Upper lobe of right lung (tissue), 1 donor: ENCODE data around the gene KIT. TPM values are rescaled to one million over a fixed set of nuclear protein-coding genes. Genes with fewer than 3 reads are reported as not detected.

Experiments
- ATAC-seq: fragments of 200-7000 bp; cut with Tn5 transposase; one replicate; pipeline ENCODE4 v1.9.1; 2020; ENCODE audit warnings: mild to moderate bottlenecking, moderate library complexity
- DNase-seq: peaks from one replicate; pipeline ENCODE4 v3.0.0-alpha.2; 2020
- H3K27ac ChIP-seq: fragments of 200-600 bp; one replicate; pipeline ENCODE4 v1.8.0; 2022
- H3K27me3 ChIP-seq: fragments of 200-600 bp; one replicate; pipeline ENCODE4 v1.8.0; 2022; ENCODE audit warnings: mild to moderate bottlenecking
- H3K36me3 ChIP-seq: fragments of 200-600 bp; one replicate; pipeline ENCODE4 v1.8.0; 2022
- H3K4me1 ChIP-seq: fragments of 200-600 bp; one replicate; pipeline ENCODE4 v1.8.0; 2022
- H3K4me3 ChIP-seq: fragments of 200-600 bp; one replicate; pipeline ENCODE4 v1.8.0; 2022; ENCODE audit warnings: mild to moderate bottlenecking
- H3K9me3 ChIP-seq: fragments of 200-600 bp; one replicate; pipeline ENCODE4 v1.8.0; 2022
- intact Hi-C: fragments of 100-400 bp; cut with DNase I; formaldehyde crosslinking; loops from one replicate; pipeline ENCODE4 v1.11.0; 2022
- total RNA-seq: library from RNA; stranded (reverse); fragmentation: NEBNext Ultra II Directional; extraction: Animal tissue kit (Norgen Biotek cat#: 25700); gene quantifications from one replicate; pipeline ENCODE4 v1.2.1, GENCODE V29; 2021
- TF ChIP-seq, protein P1 (sequence below): fragments of 200-600 bp; IDR thresholded peaks from one replicate; pipeline ENCODE4 v1.8.0; 2022; ENCODE audit warnings: antibody characterized with exemption
- donor health status: DM: no; HTN: yes; CAD: no; lungs with severe emphysema.

Gene KIT
- total RNA-seq, 1 donor from 2014 or later: 33.3 TPM

GRCh38 chr4:54746218-54746617 lies 88.5 kb downstream of the KIT start:
- H3K4me1 ChIP-seq: no peaks in the 10 kb centered on the region
- intact Hi-C loops: no loop called here

GRCh38 chr4:54750341-54750740 lies 92.6 kb downstream of the KIT start:
- H3K27me3 ChIP-seq: no peaks in the 10 kb centered on the region
- intact Hi-C loops: no loop called here
- TF ChIP-seq, protein P1, sequence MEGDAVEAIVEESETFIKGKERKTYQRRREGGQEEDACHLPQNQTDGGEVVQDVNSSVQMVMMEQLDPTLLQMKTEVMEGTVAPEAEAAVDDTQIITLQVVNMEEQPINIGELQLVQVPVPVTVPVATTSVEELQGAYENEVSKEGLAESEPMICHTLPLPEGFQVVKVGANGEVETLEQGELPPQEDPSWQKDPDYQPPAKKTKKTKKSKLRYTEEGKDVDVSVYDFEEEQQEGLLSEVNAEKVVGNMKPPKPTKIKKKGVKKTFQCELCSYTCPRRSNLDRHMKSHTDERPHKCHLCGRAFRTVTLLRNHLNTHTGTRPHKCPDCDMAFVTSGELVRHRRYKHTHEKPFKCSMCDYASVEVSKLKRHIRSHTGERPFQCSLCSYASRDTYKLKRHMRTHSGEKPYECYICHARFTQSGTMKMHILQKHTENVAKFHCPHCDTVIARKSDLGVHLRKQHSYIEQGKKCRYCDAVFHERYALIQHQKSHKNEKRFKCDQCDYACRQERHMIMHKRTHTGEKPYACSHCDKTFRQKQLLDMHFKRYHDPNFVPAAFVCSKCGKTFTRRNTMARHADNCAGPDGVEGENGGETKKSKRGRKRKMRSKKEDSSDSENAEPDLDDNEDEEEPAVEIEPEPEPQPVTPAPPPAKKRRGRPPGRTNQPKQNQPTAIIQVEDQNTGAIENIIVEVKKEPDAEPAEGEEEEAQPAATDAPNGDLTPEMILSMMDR: no peak

More at GRCh38 chr4:54746218-54746617, 88.5 kb downstream of the KIT start:
- H3K9me3 ChIP-seq: no peaks in the 10 kb centered on the region
- H3K27ac ChIP-seq: no peak overlapping the region
- no peak overlapping the region for H3K4me3 ChIP-seq
- ATAC-seq (no peak), DNase-seq (no peak)
- TF ChIP-seq, protein P1: no peak
- H3K36me3 ChIP-seq: no peaks in the 10 kb centered on the region
- H3K27me3 ChIP-seq: no peaks in the 10 kb centered on the region

GRCh38 chr4:54754394-54754793 lies 96.6 kb downstream of the KIT start:
- H3K4me1 ChIP-seq: no peaks in the 10 kb centered on the region
- intact Hi-C loops: no loop called here
- DNase-seq (no peak), ATAC-seq (no peak)
- H3K9me3 ChIP-seq: no peaks in the 10 kb centered on the region
- H3K27me3 ChIP-seq: no peaks in the 10 kb centered on the region
- H3K36me3 ChIP-seq: no peaks in the 10 kb centered on the region
- H3K27ac ChIP-seq: no peak overlapping the region
- TF ChIP-seq, protein P1: no peak
- no peak overlapping the region for H3K4me3 ChIP-seq

More at GRCh38 chr4:54750341-54750740, 92.6 kb downstream of the KIT start:
- no peak for ATAC-seq
- Histone ChIP-seq H3K9me3 (no peaks in the 10 kb centered on the region), H3K4me3 (no peak overlapping the region), H3K36me3 (no peaks in the 10 kb centered on the region), H3K27ac (no peak overlapping the region), H3K4me1 (no peaks in the 10 kb centered on the region)
- DNase-seq: no peak

DNA sequence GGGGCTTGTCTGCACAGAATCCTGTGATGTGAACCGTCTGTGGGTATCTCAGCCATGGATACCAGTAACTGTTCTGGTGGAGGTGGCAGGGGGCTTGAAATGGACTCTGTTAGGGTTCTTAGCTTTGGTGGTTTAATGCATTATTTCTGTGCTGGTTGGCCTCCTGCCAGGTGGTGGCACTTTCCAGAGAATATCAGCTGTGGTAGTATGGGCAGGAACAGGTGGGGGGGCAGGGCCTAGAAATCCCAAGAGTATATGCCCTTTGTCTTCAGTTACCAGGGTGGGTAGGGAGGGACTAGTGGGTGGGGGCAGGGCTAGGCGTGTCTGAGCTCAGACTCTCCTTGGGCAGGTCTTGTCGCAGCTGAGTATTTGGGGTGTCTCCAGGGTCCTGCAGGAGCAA lies 106.7 kb downstream of the KIT start:
- H3K36me3 ChIP-seq: no peaks in the 10 kb centered on the region
- TF ChIP-seq, protein P1: no peak
- ATAC-seq (no peak), DNase-seq (no peak)
- intact Hi-C loops: no loop called here
- no peak overlapping the region for H3K27ac ChIP-seq
- no peak overlapping the region for H3K4me3 ChIP-seq
- H3K27me3 ChIP-seq: no peaks in the 10 kb centered on the region
- H3K9me3 ChIP-seq: no peaks in the 10 kb centered on the region
- no peaks in the 10 kb centered on the region for H3K4me1 ChIP-seq

DNA sequence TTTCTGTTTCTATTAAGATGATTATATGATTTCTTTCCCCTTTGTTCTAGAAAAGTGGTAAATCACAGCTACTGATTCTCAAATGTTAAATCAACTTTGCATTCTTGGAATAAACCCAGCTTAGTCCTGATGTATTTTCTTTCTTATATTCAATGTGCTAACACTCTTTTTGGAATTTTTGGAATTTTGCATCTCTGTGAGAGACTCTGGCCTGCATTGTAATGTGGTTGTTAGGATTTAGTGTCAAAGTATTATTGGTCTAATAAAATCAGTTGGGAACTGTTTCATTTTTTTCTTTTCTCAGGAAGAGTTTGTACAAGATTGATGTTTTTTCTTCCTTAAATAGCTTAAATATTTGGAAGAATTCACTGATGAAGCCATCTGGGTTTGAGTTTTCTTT lies 109.6 kb downstream of the KIT start:
- H3K27me3 ChIP-seq: no peaks in the 10 kb centered on the region
- TF ChIP-seq, protein P1: no peak
- H3K4me3 ChIP-seq: no peak overlapping the region
- H3K27ac ChIP-seq: no peak overlapping the region
- H3K4me1 ChIP-seq: no peaks in the 10 kb centered on the region
- intact Hi-C loops: no loop called here
- no peak for DNase-seq
- H3K36me3 ChIP-seq: no peaks in the 10 kb centered on the region
- no peak for ATAC-seq
- no peaks in the 10 kb centered on the region for H3K9me3 ChIP-seq

DNA sequence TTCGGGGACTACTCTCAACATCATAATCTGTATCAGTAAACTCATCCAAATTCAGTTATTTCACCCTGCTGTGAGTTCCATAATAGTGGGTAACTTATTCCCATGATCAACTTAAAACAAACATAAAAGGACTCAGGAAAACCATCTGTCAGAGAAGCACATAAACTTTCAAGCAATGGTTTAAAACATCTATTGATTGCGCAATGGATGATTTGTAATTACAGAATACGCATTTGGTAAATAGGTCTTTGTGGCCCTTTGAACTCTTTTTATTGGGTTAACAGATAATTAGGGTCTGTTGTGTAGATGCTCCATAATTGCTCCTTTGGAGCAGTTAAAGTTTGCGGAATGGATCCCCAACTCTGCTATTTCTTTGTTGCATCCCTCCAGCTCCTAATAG lies 115.3 kb downstream of the KIT start:
- Histone ChIP-seq H3K27me3 (no peaks in the 10 kb centered on the region), H3K4me3 (no peak overlapping the region), H3K4me1 (no peaks in the 10 kb centered on the region), H3K9me3 (no peaks in the 10 kb centered on the region), H3K27ac (no peak overlapping the region), H3K36me3 (no peaks in the 10 kb centered on the region)
- DNase-seq (no peak), ATAC-seq (no peak)
- TF ChIP-seq, protein P1: no peak
- intact Hi-C loops: no loop called here
